ENCODE measurements around the gene ASB5.

- TF ChIP-seq MAX (IDR thresholded peaks at IDR 0.05; ENCODE audit: low read depth, low read length) (no peak), POLR2AphosphoS5 (IDR thresholded peaks at IDR 0.05; ENCODE audit: low read length) (no peak), CTCF (IDR thresholded peaks at IDR 0.05 in 2 of 3, conservative IDR thresholded peaks at IDR 0.05 in 1 of 3; ENCODE audit: control insufficient read depth in 2 of 3, extremely low read depth in 1 of 3, insufficient read depth in 1 of 3, low read depth in 3 of 3, low read length in 3 of 3) (no peak), JUND (IDR thresholded peaks at IDR 0.05; ENCODE audit: low read depth, low read length) (no peak), EZH2 (IDR thresholded peaks at IDR 0.05; ENCODE audit: borderline replicate concordance, control insufficient read depth, low read depth, low read length) (no peak), BCLAF1 (IDR thresholded peaks at IDR 0.05) (no peak), POLR2AphosphoS2 (IDR thresholded peaks at IDR 0.05; ENCODE audit: low read depth, low read length) (no peak), PBX3 (IDR thresholded peaks at IDR 0.05; ENCODE audit: insufficient replicate concordance, low read depth, low read length) (no peak), POLR2A (IDR thresholded peaks at IDR 0.05; ENCODE audit: low read depth, low read length) (no peak), EP300 (IDR thresholded peaks at IDR 0.05; ENCODE audit: borderline replicate concordance in 1 of 2, control insufficient read depth in 1 of 2, low read depth in 2 of 2, low read length in 2 of 2) (no peak)
These were observed 39.4 kb downstream of the ASB5 start for GRCh38 chr4:176229645-176230044.
